NCI-H2171 treated with DMSO at 0.1 percent for 48 hours (cell line): ENCODE measurements around the gene NIPAL4.

ENCODE experiments used
- DNase-seq: peaks from one replicate; lab custom pipeline; 2025; lab: John Stamatoyannopoulos, UW

Gene NIPAL4

GRCh38 chr5:157516626-157517325 is 56.8 kb downstream of the NIPAL4 start:
- DNase-seq, result no peak

- no peak for DNase-seq
Observed at GRCh38 chr5:157518963-157519362, 59.0 kb downstream of the NIPAL4 start.

- no peak for DNase-seq
Observed at GRCh38 chr5:157519579-157520253, 59.7 kb downstream of the NIPAL4 start.

- no peak for DNase-seq
Observed at GRCh38 chr5:157520911-157521703, 61.1 kb downstream of the NIPAL4 start.

GRCh38 chr5:157521704-157522029 is 61.7 kb downstream of the NIPAL4 start:
- DNase-seq, result no peak

- DNase-seq, result no peak
Observed at GRCh38 chr5:157523976-157524375, 64.0 kb downstream of the NIPAL4 start.
